Globus pallidus (tissue), 1 donor: ENCODE results near the gene GCLC.

Experiments used
- DNase-seq: peaks from one replicate; pipeline ENCODE4 v3.0.0-alpha.2; 2015; ENCODE audit warnings: low spot score

The GCLC gene

GRCh38 chr6:53523511-53524454, 21.1 kb downstream of the GCLC start:
- DNase-seq = no peak

- no peak for DNase-seq
These were observed 24.5 kb downstream of the GCLC start for GRCh38 chr6:53520320-53520928.

GRCh38 chr6:53518862-53519261, 26.0 kb downstream of the GCLC start:
- DNase-seq = no peak

GRCh38 chr6:53517021-53517420, 27.9 kb downstream of the GCLC start:
- DNase-seq = no peak

- no peak for DNase-seq
These were observed 30.2 kb downstream of the GCLC start for GRCh38 chr6:53514677-53515076.

- no peak for DNase-seq
These were observed 31.4 kb downstream of the GCLC start for GRCh38 chr6:53513519-53513966.

GRCh38 chr6:53513056-53513455, 31.8 kb downstream of the GCLC start:
- DNase-seq = no peak

GRCh38 chr6:53512626-53513025, 32.3 kb downstream of the GCLC start:
- DNase-seq = no peak

- DNase-seq = no peak
These were observed 34.2 kb downstream of the GCLC start for GRCh38 chr6:53510746-53511145.

- DNase-seq = no peak
These were observed 38.0 kb downstream of the GCLC start for GRCh38 chr6:53506872-53507271.

GRCh38 chr6:53504512-53504911, 40.4 kb downstream of the GCLC start:
- no peak for DNase-seq

GRCh38 chr6:53503060-53503459, 41.8 kb downstream of the GCLC start:
- DNase-seq = no peak

- DNase-seq = no peak
These were observed 43.5 kb downstream of the GCLC start for GRCh38 chr6:53501432-53501831.

- DNase-seq = no peak
These were observed 44.8 kb downstream of the GCLC start for GRCh38 chr6:53500095-53500494.

- no peak for DNase-seq
These were observed 45.8 kb downstream of the GCLC start for GRCh38 chr6:53499094-53499493.

- DNase-seq = no peak
These were observed 46.3 kb downstream of the GCLC start for GRCh38 chr6:53498649-53499048.

- no peak for DNase-seq
These were observed 47.0 kb downstream of the GCLC start for GRCh38 chr6:53497905-53498304.

- DNase-seq = no peak
These were observed 48.0 kb downstream of the GCLC start for GRCh38 chr6:53496797-53497375.

GRCh38 chr6:53495506-53496499, 49.1 kb downstream of the GCLC start:
- DNase-seq = no peak

GRCh38 chr6:53494076-53494475, 50.8 kb downstream of the GCLC start:
- DNase-seq = no peak

GRCh38 chr6:53493635-53494025, 51.3 kb downstream of the GCLC start:
- no peak for DNase-seq
